ENCODE results near the gene NHLRC3.

- no peak for TF ChIP-seq POLR2A (IDR thresholded peaks at IDR 0.05; ENCODE audit: low read depth)
- no peak for TF ChIP-seq CTCF (IDR thresholded peaks at IDR 0.05)
Measured at GRCh38 chr13:38998739-38999138, 39.5 kb upstream of the NHLRC3 start.

Measured in esophagus muscularis mucosa (tissue), 3 donors.